ENCODE data around the gene UGDH.

GRCh38 chr4:39451423-39452023 is 75.7 kb downstream of the UGDH start:
- TF ChIP-seq, protein P1, sequence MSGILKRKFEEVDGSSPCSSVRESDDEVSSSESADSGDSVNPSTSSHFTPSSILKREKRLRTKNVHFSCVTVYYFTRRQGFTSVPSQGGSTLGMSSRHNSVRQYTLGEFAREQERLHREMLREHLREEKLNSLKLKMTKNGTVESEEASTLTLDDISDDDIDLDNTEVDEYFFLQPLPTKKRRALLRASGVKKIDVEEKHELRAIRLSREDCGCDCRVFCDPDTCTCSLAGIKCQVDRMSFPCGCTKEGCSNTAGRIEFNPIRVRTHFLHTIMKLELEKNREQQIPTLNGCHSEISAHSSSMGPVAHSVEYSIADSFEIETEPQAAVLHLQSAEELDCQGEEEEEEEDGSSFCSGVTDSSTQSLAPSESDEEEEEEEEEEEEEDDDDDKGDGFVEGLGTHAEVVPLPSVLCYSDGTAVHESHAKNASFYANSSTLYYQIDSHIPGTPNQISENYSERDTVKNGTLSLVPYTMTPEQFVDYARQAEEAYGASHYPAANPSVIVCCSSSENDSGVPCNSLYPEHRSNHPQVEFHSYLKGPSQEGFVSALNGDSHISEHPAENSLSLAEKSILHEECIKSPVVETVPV (CRISPR knock-in tag; IDR thresholded peaks at IDR 0.05): no peak
- no peak for TF ChIP-seq ZNF70 (CRISPR knock-in tag; IDR thresholded peaks at IDR 0.05)
- TF ChIP-seq SNAI2 (CRISPR knock-in tag; IDR thresholded peaks at IDR 0.05): no peak
- TF ChIP-seq PPARA (CRISPR knock-in tag; IDR thresholded peaks at IDR 0.05; ENCODE audit: borderline replicate concordance): no peak
- TF ChIP-seq ZFP30 (CRISPR knock-in tag; IDR thresholded peaks at IDR 0.05): no peak
- TF ChIP-seq ZNF8 (CRISPR knock-in tag; IDR thresholded peaks at IDR 0.05): no peak
- TF ChIP-seq RARB (CRISPR knock-in tag; IDR thresholded peaks at IDR 0.05): no peak
- TF ChIP-seq, protein P2, sequence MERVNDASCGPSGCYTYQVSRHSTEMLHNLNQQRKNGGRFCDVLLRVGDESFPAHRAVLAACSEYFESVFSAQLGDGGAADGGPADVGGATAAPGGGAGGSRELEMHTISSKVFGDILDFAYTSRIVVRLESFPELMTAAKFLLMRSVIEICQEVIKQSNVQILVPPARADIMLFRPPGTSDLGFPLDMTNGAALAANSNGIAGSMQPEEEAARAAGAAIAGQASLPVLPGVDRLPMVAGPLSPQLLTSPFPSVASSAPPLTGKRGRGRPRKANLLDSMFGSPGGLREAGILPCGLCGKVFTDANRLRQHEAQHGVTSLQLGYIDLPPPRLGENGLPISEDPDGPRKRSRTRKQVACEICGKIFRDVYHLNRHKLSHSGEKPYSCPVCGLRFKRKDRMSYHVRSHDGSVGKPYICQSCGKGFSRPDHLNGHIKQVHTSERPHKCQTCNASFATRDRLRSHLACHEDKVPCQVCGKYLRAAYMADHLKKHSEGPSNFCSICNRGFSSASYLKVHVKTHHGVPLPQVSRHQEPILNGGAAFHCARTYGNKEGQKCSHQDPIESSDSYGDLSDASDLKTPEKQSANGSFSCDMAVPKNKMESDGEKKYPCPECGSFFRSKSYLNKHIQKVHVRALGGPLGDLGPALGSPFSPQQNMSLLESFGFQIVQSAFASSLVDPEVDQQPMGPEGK (CRISPR knock-in tag; IDR thresholded peaks at IDR 0.05; ENCODE audit: borderline replicate concordance): no peak
- no peak for TF ChIP-seq ZFP3 (CRISPR knock-in tag; IDR thresholded peaks at IDR 0.05)
- TF ChIP-seq TCF4 (CRISPR knock-in tag; IDR thresholded peaks at IDR 0.05; ENCODE audit: borderline replicate concordance): no peak
- no peak for TF ChIP-seq ZNF565 (CRISPR knock-in tag; conservative IDR thresholded peaks at IDR 0.05; ENCODE audit: low read depth)
- TF ChIP-seq OSR1 (CRISPR knock-in tag; IDR thresholded peaks at IDR 0.05): no peak
